Erythroblast (primary cell): Measurements from ENCODE around the gene HDAC4.

ENCODE experiments used
- DNase-seq, 2 experiments: peaks; one replicate each; lab custom pipeline; 2025; lab: John Stamatoyannopoulos, UW
- GATA1 ChIP-seq: IDR thresholded peaks from 2 replicates; pipeline ENCODE4 v1.6.1; 2011; ENCODE audit warnings: low read depth, mild to moderate bottlenecking, control low read depth, low read length, moderate library complexity
- POLR2A ChIP-seq: IDR thresholded peaks from 2 replicates; pipeline ENCODE4 v1.6.1; 2011; ENCODE audit warnings: mild to moderate bottlenecking, low read length

Gene HDAC4

DNA sequence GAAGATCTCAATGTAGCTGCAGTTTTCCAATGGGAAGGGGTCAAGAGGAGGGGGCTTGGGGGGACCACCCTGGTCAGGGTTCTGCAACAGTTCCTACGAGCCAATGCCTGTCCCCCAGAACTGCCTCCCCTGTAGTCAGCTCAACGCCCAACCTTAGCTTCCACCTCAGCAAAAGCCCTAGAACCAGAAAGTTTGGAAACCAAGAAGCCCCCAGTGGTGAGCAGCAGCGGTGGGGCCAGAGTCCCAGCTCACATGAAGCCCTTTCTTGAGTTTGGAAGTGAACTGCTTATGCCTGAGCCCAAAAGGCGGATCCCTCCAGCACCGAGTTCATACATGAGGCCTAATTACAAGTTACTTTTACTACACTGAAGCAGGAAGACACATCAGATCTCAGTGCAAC is 162.4 kb downstream of the HDAC4 start:
- no peak for DNase-seq
- TF ChIP-seq GATA1, result no peak
- no peak for TF ChIP-seq POLR2A

- TF ChIP-seq POLR2A (no peak), GATA1 (no peak)
- no peak for DNase-seq
Measured at GRCh38 chr2:239236808-239237205, 164.0 kb downstream of the HDAC4 start.

GRCh38 chr2:239236043-239236807 is 164.6 kb downstream of the HDAC4 start:
- TF ChIP-seq POLR2A (no peak), GATA1 (no peak)
- DNase-seq, result no peak

DNA sequence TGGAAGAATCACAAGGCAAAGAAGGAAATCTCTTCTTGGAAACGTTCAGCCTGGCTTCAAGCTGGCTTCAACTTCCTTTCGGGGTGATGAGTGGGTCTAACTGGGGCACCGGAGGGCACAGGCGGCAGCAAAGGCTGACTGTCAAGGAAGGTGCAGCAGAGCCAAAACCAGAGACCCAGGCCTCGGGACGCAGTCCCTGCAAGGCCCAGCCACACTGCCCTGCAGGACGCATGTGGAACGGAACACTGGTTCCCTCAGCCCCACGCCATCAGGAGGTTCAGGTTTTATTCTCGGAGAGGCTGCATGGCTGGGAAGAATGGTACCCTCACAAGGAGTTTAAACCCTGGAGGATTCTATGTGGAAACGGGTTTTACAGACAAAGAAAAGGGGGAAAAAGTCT is 165.5 kb downstream of the HDAC4 start:
- DNase-seq, result no peak
- no peak for TF ChIP-seq GATA1
- TF ChIP-seq POLR2A, result no peak

- TF ChIP-seq GATA1 (no peak), POLR2A (no peak)
- no peak for DNase-seq
Measured at GRCh38 chr2:239234191-239235175, 166.3 kb downstream of the HDAC4 start.

DNA sequence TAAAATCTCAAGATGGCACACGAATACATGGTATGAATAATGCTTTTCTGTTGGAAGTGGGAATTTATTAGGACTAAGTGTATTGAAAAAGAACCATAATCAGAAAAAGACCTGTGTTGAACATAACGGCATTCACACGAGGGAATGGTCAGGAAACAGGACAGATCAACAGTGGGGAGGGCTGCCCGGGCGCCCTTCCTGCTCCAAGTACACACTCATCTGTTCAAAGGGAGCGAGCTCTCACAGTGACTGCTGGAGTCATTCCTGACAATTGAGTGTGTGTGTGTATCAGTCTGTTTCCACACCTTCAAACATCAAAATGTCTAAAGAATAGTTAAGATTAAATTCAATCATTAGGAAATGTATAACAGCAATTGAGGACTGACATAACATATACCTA is 167.2 kb downstream of the HDAC4 start:
- TF ChIP-seq POLR2A (no peak), GATA1 (no peak)
- DNase-seq, result no peak

GRCh38 chr2:239232195-239232578 is 168.6 kb downstream of the HDAC4 start:
- no peak for DNase-seq
- TF ChIP-seq GATA1 (no peak), POLR2A (no peak)

DNA sequence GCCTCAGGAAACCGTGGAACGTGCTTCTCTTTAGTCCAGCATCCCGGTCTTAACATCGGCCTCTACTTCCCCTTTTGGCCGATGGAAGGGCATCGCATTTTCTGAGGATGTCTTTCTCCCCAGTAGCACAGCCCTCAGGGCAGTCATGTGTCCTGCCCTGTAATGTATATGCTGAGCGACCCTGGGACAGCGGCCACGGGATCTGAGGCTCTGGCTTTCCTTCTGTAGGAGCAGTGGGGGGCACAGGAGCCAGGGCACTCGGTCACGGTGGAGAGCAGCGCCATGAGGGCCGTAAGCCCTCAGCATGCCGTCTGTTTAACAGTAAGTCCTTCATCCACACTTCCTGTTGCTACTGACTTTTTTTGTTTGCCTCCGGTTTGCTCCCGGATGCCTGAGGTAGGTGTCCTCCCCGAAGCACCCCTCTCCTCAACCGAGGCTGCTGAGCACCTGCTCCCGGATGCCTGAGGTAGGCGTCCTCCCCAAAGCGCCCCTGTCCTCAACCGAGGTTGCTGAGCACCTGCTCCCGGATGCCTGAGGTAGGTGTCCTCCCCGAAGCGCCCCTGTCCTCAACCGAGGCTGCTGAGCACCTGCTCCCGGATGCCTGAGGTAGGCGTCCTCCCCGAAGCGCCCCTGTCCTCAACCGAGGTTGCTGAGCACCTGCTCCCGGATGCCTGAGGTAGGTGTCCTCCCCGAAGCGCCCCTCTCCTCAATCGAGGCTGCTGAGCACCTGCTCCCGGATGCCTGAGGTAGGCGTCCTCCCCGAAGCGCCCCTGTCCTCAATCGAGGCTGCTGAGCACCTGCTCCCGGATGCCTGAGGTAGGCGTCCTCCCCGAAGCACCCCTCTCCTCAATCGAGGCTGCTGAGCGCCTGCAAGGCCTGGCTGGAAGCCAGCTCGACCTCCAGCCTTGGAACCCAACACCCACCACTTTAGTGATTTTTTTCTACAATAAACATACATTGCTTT is 169.3 kb downstream of the HDAC4 start:
- no peak for DNase-seq

DNA sequence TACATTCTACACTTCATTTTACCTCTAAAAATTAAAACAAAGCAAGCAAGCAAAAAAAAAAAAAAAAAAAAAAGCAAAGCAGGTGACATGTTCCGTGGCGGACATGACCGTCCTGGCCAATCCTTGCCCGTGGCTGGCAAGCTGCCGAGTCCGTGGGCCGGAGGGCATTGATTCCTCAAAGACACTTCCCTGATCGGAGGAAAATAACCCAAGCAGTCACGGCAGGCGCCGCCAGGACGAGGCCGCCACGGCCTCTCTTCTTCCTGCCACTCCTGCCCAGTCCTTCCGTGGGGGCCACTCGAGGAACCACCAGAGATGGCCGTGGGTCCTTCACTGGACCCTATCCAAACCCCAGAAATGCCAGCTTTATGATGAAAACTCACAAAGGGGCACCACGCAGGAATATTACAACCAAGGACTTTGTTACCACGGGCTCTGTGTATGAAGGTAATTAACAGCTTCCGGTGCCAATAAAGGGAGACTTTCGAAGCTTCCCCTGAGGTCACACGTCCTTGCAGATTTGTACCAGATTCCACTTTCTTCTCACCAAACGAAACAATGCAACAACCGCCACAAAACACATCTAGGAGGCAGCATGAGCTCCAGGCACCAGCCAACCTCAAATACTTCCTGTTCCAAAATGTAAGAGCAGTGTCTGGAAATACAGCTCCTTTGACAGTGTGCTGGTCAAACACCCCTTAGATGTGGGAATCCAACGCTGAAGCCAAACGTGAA is 170.3 kb downstream of the HDAC4 start:
- TF ChIP-seq GATA1, result no peak
- TF ChIP-seq POLR2A, result no peak
- no peak for DNase-seq

More for the DNA sequence above, 169.3 kb downstream of the HDAC4 start:
- TF ChIP-seq POLR2A (no peak), GATA1 (no peak)

DNA sequence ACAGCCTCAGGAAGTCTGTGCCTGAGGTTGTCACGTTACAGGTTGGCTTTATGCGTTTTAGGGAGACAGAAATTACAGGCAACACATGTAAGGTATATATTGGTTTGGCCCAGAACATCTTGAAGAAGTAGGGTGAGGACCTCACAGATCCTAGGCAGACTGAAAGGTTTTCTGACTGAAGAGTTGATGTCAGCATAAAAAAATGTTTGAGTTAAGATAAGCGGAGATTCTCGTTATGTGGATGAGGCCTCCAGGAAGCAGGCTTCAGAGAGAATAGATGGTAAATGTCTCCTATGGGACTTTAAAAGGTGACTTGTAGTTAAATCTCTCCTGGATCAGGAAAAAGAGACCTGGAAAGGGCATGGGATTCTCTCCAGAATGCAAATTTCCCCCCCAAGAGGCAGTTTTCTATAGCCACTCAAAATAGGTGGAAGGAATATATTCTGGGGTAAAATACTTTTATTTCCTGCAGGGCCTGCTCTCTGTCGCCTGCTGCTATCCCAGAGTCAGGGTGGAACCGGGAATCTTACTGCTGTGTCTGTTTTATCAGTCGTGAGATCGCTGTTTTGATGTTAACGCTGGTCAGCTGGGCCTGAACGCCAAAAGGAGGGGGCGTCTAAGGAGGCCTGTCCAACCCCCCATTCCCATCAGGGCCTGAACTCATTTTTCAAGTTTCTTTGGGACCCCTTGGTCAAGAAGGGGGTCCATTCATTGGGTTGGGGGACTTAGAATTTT is 171.1 kb downstream of the HDAC4 start:
- TF ChIP-seq POLR2A, result no peak
- no peak for TF ChIP-seq GATA1
- no peak for DNase-seq

DNA sequence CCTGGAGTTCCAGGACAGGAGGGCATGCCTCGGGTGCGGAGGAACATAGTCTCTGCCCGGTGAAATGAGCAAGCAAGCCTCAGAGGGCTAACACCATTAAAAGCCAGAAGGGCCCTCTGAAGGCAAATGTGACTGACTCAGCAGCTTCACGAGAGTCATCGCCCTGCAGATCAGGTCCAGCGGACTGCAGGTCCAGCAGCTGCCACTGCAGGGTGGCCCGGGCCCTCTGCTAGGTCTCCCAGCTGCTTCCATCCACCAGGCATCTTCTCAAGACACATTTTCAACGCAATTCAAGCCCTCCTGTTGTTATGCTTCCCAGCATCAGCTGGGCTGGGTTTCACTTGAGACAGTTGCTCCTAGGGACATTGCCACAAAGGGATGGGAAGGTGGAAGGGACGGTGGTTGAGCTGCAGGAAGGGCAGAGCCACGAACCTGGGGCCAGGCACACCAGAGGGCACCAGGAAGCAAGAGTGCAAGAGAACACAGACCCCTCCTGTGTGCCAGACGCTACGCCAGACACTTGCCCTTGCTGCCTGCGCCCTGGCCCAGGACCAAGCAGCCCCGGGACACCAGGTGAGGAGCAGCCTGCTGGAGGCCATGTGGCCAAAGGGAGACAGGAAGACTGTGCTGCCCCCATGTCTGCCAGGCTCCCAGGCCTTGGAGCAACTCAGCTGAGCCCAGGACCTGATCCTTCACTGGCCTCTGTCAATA is 173.0 kb downstream of the HDAC4 start:
- TF ChIP-seq GATA1, result no peak
- no peak for TF ChIP-seq POLR2A
- DNase-seq, result no peak
